ENCODE results near the gene ITGA4. TPM values are rescaled to one million over a fixed set of nuclear protein-coding genes. Genes with fewer than 3 reads are reported as not detected.
"Not testable (repeated sequence)": the region's sequence is repeated elsewhere in the genome, so short reads cannot be mapped to it uniquely, and the experiment has no call there.

ITGA4 gene
- 157 and 174 TPM in 2 replicates for total RNA-seq

- intact Hi-C loops (cut with micrococcal nuclease) = loop anchor here (1.0 to 5.0 kb wide), 6 partner anchors 182 to 476 kb away; partner anchors contain the start of genes ITPRID2 and UBE2E3
Measured at GRCh38 chr2:181457121-181457740, at the start of gene ITGA4. ITGA4 (plus strand) TSS chr2:181457386; CDS start chr2:181457655, 269 bp downstream.

GRCh38 chr2:181408861-181409260, 48.3 kb upstream of the ITGA4 start:
- intact Hi-C loops (cut with micrococcal nuclease) = loop anchor here (2.0 kb wide), 1 partner anchor 22 kb away; no protein-coding TSS in a partner anchor

GRCh38 chr2:181411105-181411849, 45.9 kb upstream of the ITGA4 start:
- intact Hi-C loops (cut with micrococcal nuclease) = no loop called here

- intact Hi-C loops (cut with micrococcal nuclease) = no loop called here
Measured at GRCh38 chr2:181419129-181419855, 37.9 kb upstream of the ITGA4 start.

GRCh38 chr2:181420259-181421130, 36.7 kb upstream of the ITGA4 start:
- intact Hi-C loops (cut with micrococcal nuclease) = no loop called here

- intact Hi-C loops (cut with micrococcal nuclease) = no loop called here
Measured at GRCh38 chr2:181421131-181421458, 36.1 kb upstream of the ITGA4 start.

- intact Hi-C loops (cut with micrococcal nuclease) = no loop called here
Measured at GRCh38 chr2:181421464-181421863, 35.7 kb upstream of the ITGA4 start.

GRCh38 chr2:181426672-181427071, 30.5 kb upstream of the ITGA4 start:
- intact Hi-C loops (cut with micrococcal nuclease) = no loop called here

- intact Hi-C loops (cut with micrococcal nuclease) = loop anchor here (1.0 to 2.0 kb wide), 3 partner anchors 22 to 36 kb away; no protein-coding TSS in a partner anchor
Measured at GRCh38 chr2:181430406-181431118, 26.6 kb upstream of the ITGA4 start.

GRCh38 chr2:181431674-181432073, 25.5 kb upstream of the ITGA4 start:
- intact Hi-C loops (cut with micrococcal nuclease) = loop anchor here (2.0 kb wide), 1 partner anchor 23 kb away; no protein-coding TSS in a partner anchor

- intact Hi-C loops (cut with micrococcal nuclease) = loop anchor here (1.0 to 5.0 kb wide), 3 partner anchors 18 to 1551 kb away; no protein-coding TSS in a partner anchor
Measured at GRCh38 chr2:181438261-181438660, 18.9 kb upstream of the ITGA4 start.

GRCh38 chr2:181440344-181440743, 16.8 kb upstream of the ITGA4 start:
- intact Hi-C loops (cut with micrococcal nuclease) = no loop called here

GRCh38 chr2:181440919-181441318, 16.3 kb upstream of the ITGA4 start:
- intact Hi-C loops (cut with micrococcal nuclease) = no loop called here

- intact Hi-C loops (cut with micrococcal nuclease) = no loop called here
Measured at GRCh38 chr2:181441670-181442069, 15.5 kb upstream of the ITGA4 start.

GRCh38 chr2:181444654-181445053, 12.5 kb upstream of the ITGA4 start:
- intact Hi-C loops (cut with micrococcal nuclease) = no loop called here

- intact Hi-C loops (cut with micrococcal nuclease) = no loop called here
Measured at GRCh38 chr2:181446985-181447384, 10.2 kb upstream of the ITGA4 start.

- intact Hi-C loops (cut with micrococcal nuclease) = not testable (repeated sequence)
Measured at GRCh38 chr2:181449278-181449677, 7.9 kb upstream of the ITGA4 start.

GRCh38 chr2:181454686-181455450, 2.3 kb upstream of the ITGA4 start:
- intact Hi-C loops (cut with micrococcal nuclease) = loop anchor here (5.0 kb wide), 1 partner anchor 437 kb away; the partner anchor contains the start of gene ITPRID2

GRCh38 chr2:181456660-181457120, 496 bp upstream of the ITGA4 start:
- intact Hi-C loops (cut with micrococcal nuclease) = loop anchor here (1.0 to 5.0 kb wide), 15 partner anchors 18 to 476 kb away; partner anchors contain the start of genes ITPRID2 and UBE2E3

All from T-helper 1 cell treated with Interleukin-12 subunit alpha and Interleukin-12 subunit beta and Interleukin-4 antibody, amounts not matched to agents 30 ng/mL and 1 ng/mL, for 36 hours (primary cell).